ENCODE results near the gene TMEM9.

Gene TMEM9

GRCh38 chr1:201100169-201100930 is 53.9 kb downstream of the TMEM9 start:
- Histone ChIP-seq H3K4me1 (ENCODE audit: low read depth, poor library complexity, severe bottlenecking) (no peaks in the 10 kb centered on the region), H3K9ac (no peak overlapping the region), H3K27ac (no peak overlapping the region), H3K79me2 (ENCODE audit: insufficient read depth, low read depth) (no peaks in the 10 kb centered on the region), H4K20me1 (ENCODE audit: insufficient read depth) (no peaks in the 10 kb centered on the region), H2AFZ (ENCODE audit: low read depth) (no peak overlapping the region), H3K4me3 (IDR thresholded peaks at IDR 0.05; ENCODE audit: insufficient read depth, low read depth, low read length) (no peak overlapping the region), H3K4me2 (no peak overlapping the region), H3K27me3 (ENCODE audit: insufficient read depth, low read depth) (no peaks in the 10 kb centered on the region; the same call in 1 of the 2 replicates), H3K36me3 (ENCODE audit: insufficient read depth) (no peaks in the 10 kb centered on the region)
- no peak for TF ChIP-seq CTCF (conservative IDR thresholded peaks at IDR 0.05; ENCODE audit: low read depth, low read length)

- no peak overlapping the region for H3K27ac ChIP-seq
- no peak overlapping the region for H2AFZ ChIP-seq (ENCODE audit: low read depth)
- H3K36me3 ChIP-seq (ENCODE audit: insufficient read depth), result no peaks in the 10 kb centered on the region
- no peak for TF ChIP-seq CTCF (conservative IDR thresholded peaks at IDR 0.05; ENCODE audit: low read depth, low read length)
- no peak overlapping the region for H3K9ac ChIP-seq
- H4K20me1 ChIP-seq (ENCODE audit: insufficient read depth), result no peaks in the 10 kb centered on the region
- no peak overlapping the region for H3K4me3 ChIP-seq (IDR thresholded peaks at IDR 0.05; ENCODE audit: insufficient read depth, low read depth, low read length)
- no peaks in the 10 kb centered on the region for H3K79me2 ChIP-seq (ENCODE audit: insufficient read depth, low read depth)
- H3K4me2 ChIP-seq, result no peak overlapping the region
- H3K4me1 ChIP-seq (ENCODE audit: low read depth, poor library complexity, severe bottlenecking), result no peaks in the 10 kb centered on the region
- H3K27me3 ChIP-seq (ENCODE audit: insufficient read depth, low read depth), result no peaks in the 10 kb centered on the region; the same call in 1 of the 2 replicates
Measured at GRCh38 chr1:201098992-201099677, 55.1 kb downstream of the TMEM9 start.

- Histone ChIP-seq H4K20me1 (ENCODE audit: insufficient read depth) (no peaks in the 10 kb centered on the region), H3K27me3 (ENCODE audit: insufficient read depth, low read depth) (no peaks in the 10 kb centered on the region; the same call in 1 of the 2 replicates), H3K4me3 (IDR thresholded peaks at IDR 0.05; ENCODE audit: insufficient read depth, low read depth, low read length) (no peak overlapping the region), H3K4me1 (ENCODE audit: low read depth, poor library complexity, severe bottlenecking) (no peaks in the 10 kb centered on the region), H3K36me3 (ENCODE audit: insufficient read depth) (no peaks in the 10 kb centered on the region), H3K4me2 (no peak overlapping the region), H3K79me2 (ENCODE audit: insufficient read depth, low read depth) (no peaks in the 10 kb centered on the region), H3K9ac (no peak overlapping the region), H3K27ac (no peak overlapping the region), H2AFZ (ENCODE audit: low read depth) (no peak overlapping the region)
- no peak for TF ChIP-seq CTCF (conservative IDR thresholded peaks at IDR 0.05; ENCODE audit: low read depth, low read length)
Measured at GRCh38 chr1:201096977-201097856, 57.1 kb downstream of the TMEM9 start.

GRCh38 chr1:201096041-201096461 is 58.2 kb downstream of the TMEM9 start:
- no peaks in the 10 kb centered on the region for H3K4me1 ChIP-seq (ENCODE audit: low read depth, poor library complexity, severe bottlenecking)
- no peak overlapping the region for H3K4me2 ChIP-seq
- no peaks in the 10 kb centered on the region for H3K36me3 ChIP-seq (ENCODE audit: insufficient read depth)
- H2AFZ ChIP-seq (ENCODE audit: low read depth), result no peak overlapping the region
- H3K27me3 ChIP-seq (ENCODE audit: insufficient read depth, low read depth), result no peaks in the 10 kb centered on the region; the same call in 1 of the 2 replicates
- no peak overlapping the region for H3K27ac ChIP-seq
- no peak for TF ChIP-seq CTCF (conservative IDR thresholded peaks at IDR 0.05; ENCODE audit: low read depth, low read length)
- no peak overlapping the region for H3K9ac ChIP-seq
- no peaks in the 10 kb centered on the region for H4K20me1 ChIP-seq (ENCODE audit: insufficient read depth)
- H3K79me2 ChIP-seq (ENCODE audit: insufficient read depth, low read depth), result no peaks in the 10 kb centered on the region
- H3K4me3 ChIP-seq (IDR thresholded peaks at IDR 0.05; ENCODE audit: insufficient read depth, low read depth, low read length), result no peak overlapping the region

All from KMS-11 (cell line).